ENCODE measurements around the gene DHX8. TPM values are rescaled to one million over a fixed set of nuclear protein-coding genes. Genes with fewer than 3 reads are reported as not detected.

DHX8 gene
- total RNA-seq, 1 donor from 2014 or later, result 63.4 TPM

DNA sequence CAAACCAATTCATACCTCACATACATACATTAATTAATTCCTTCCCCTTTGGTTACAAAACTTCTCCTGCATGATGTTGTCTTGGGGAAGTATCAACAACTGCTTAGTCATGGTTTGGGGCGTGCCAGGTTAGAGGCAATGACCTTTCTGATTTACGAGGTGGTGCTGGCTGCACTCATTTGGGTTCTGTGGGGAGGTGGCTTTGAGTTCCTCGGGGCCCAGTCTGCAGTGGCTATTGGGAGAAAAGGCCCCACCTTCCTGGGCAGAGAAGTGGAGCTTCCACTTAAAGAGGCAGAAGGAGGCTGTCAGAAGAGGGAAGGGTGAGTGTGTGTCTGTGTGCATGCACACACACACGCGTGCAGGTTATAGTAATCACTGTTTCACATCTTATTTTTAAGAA is 72.5 kb downstream of the DHX8 start:
- DNase-seq (no peak), ATAC-seq (ENCODE audit: low read depth) (no peak)
- TF ChIP-seq, protein P1, sequence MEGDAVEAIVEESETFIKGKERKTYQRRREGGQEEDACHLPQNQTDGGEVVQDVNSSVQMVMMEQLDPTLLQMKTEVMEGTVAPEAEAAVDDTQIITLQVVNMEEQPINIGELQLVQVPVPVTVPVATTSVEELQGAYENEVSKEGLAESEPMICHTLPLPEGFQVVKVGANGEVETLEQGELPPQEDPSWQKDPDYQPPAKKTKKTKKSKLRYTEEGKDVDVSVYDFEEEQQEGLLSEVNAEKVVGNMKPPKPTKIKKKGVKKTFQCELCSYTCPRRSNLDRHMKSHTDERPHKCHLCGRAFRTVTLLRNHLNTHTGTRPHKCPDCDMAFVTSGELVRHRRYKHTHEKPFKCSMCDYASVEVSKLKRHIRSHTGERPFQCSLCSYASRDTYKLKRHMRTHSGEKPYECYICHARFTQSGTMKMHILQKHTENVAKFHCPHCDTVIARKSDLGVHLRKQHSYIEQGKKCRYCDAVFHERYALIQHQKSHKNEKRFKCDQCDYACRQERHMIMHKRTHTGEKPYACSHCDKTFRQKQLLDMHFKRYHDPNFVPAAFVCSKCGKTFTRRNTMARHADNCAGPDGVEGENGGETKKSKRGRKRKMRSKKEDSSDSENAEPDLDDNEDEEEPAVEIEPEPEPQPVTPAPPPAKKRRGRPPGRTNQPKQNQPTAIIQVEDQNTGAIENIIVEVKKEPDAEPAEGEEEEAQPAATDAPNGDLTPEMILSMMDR (IDR thresholded peaks at IDR 0.05), result no peak
- ChIA-PET POLR2A (no interaction called here), CTCF (interaction anchor here (0.6 kb wide), 1 partner anchor 210 kb away, joined by 3 read pairs; no protein-coding TSS in a partner anchor)
- H3K36me3 Mint-ChIP-seq (ENCODE audit: low read depth), result no peaks in the 10 kb centered on the region
- intact Hi-C loops (cut with micrococcal nuclease), result no loop called here
- peaks cover 38% of the 10 kb centered on the region for H3K27me3 Mint-ChIP-seq
- H3K4me3 Mint-ChIP-seq, result no peak overlapping the region
- H3K9me3 Mint-ChIP-seq, result no peaks in the 10 kb centered on the region
- H3K4me1 Mint-ChIP-seq, result no peaks in the 10 kb centered on the region
- no peak overlapping the region for H3K27ac Mint-ChIP-seq

DNA sequence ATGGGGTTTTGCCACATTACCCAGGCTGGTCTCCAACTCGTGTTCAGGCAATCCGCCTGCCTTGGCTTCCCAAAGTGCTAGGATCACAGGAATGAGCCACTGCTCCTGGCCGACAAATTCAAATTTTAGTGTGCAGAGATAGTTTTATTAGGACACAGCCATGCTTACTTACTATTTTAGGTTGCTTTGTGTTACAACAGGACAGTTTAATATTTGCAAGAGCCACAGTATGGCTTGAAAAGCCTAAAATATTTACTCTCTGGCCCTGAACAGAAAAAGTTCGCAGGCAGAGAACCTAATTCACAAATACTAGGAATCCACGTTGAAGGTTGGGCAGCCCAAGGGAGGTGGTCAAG is 75.0 kb downstream of the DHX8 start:
- no peaks in the 10 kb centered on the region for H3K9me3 Mint-ChIP-seq
- H3K4me1 Mint-ChIP-seq, result no peaks in the 10 kb centered on the region
- ChIA-PET CTCF (interaction anchor here (1.3 kb wide), 1 partner anchor 18 kb away, joined by 4 read pairs; no protein-coding TSS in a partner anchor), POLR2A (no interaction called here)
- TF ChIP-seq, protein P1 (IDR thresholded peaks at IDR 0.05), result no peak
- no peak overlapping the region for H3K4me3 Mint-ChIP-seq
- H3K27ac Mint-ChIP-seq, result no peak overlapping the region
- no peak for DNase-seq
- H3K27me3 Mint-ChIP-seq, result peaks cover 48% of the 10 kb centered on the region
- no peaks in the 10 kb centered on the region for H3K36me3 Mint-ChIP-seq (ENCODE audit: low read depth)
- no peak for ATAC-seq (ENCODE audit: low read depth)
- intact Hi-C loops (cut with micrococcal nuclease), result no loop called here

DNA sequence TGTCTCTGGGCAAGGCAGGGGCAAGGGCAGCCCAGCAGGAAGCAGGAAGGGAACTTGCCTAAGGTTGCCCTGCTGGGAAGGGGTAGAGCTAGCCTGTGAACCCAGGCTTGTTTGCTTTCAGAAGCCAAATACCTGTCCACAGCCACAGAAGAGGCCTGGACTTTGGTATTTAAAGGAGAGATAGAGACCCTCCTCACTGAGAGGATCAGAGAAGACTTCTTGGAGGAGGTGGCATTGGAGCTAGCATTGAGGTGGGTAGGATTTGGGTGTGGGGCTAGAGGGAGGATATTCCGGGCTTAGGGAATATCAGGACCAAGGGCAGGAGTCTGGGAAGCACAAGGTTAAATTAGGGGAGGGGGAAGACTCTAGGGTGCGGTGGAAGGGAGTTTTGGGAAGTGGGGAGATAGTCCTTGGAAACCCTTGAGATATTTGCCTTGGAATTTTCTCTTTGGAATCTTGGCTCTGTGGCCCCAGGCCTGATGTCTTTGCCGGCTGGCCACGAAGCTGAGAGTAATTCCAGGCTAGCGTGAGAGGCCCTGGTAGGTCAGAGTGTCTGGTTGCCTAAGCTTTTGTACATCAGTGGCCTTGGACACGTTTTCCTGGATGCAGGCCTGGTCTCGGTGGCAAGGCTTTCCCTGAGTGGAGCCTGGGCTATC is 75.5 kb downstream of the DHX8 start:
- no peak for ATAC-seq (ENCODE audit: low read depth)
- no peak overlapping the region for H3K27ac Mint-ChIP-seq
- intact Hi-C loops (cut with micrococcal nuclease), result no loop called here

DNA sequence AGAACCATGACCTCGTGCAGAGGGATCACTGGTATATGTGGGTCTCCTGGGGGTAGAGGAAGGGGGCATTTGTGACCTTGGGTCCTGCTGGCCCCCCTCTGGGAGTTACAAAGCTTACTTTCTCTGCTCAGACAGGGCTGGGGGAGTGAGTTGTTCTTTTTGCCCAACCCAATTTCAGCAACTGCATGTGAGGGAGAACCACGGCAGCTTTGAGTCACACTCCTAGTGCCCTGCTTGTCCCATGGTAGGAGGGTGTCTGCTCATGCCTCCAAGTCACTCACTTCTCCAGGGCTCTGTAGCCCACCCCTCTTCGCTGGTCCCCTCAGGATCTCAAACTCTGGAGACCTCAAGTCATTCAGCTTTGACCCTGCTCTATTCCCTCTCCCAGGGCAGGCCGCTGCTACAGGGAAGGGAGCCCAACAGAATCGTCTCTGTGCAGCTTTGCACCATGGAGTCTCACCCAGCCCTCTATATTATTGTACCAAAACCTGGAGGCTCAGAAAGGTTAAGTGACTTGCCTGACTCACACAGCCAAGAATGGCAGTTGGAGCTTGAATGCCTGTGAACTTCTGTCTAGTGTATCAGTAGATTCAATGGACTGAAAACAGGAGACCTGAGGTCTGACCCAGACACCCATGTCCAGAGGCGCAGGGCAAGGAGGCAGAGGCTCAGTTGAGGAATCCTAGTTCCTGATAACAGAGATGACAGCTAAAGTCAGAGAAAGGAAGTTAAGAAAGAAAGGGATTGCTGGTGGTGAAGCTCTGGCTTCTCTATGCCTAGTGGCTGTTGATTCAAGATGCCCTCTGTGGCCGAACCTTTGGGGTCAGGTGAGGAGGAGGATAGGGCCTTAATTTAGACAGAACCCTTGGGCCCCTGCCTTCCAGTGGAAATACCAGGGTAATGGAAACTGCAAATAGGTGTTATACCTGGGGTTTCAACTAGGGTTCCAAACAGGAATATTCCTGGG is 77.0 kb downstream of the DHX8 start:
- TF ChIP-seq, protein P1 (IDR thresholded peaks at IDR 0.05), result no peak
- no peak for DNase-seq
- no peaks in the 10 kb centered on the region for H3K9me3 Mint-ChIP-seq
- H3K27me3 Mint-ChIP-seq, result peaks cover 47% of the 10 kb centered on the region
- no peaks in the 10 kb centered on the region for H3K36me3 Mint-ChIP-seq (ENCODE audit: low read depth)
- no peak overlapping the region for H3K27ac Mint-ChIP-seq
- CTCF ChIA-PET, result no interaction called here
- intact Hi-C loops (cut with micrococcal nuclease), result no loop called here
- no peak overlapping the region for H3K4me3 Mint-ChIP-seq
- ATAC-seq (ENCODE audit: low read depth), result no peak
- POLR2A ChIA-PET, result interaction anchor here (0.6 kb wide), 1 partner anchor 202 kb away, joined by 3 read pairs; no protein-coding TSS in a partner anchor
- H3K4me1 Mint-ChIP-seq, result no peaks in the 10 kb centered on the region

More for the DNA sequence above, 75.5 kb downstream of the DHX8 start:
- no peaks in the 10 kb centered on the region for H3K9me3 Mint-ChIP-seq
- DNase-seq, result no peak
- H3K4me1 Mint-ChIP-seq, result no peaks in the 10 kb centered on the region
- POLR2A ChIA-PET, result no interaction called here
- no peak overlapping the region for H3K4me3 Mint-ChIP-seq
- CTCF ChIA-PET, result interaction anchor here (1.3 kb wide), 1 partner anchor 17 kb away, joined by 4 read pairs; no protein-coding TSS in a partner anchor
- H3K27me3 Mint-ChIP-seq, result peaks cover 47% of the 10 kb centered on the region
- H3K36me3 Mint-ChIP-seq (ENCODE audit: low read depth), result no peaks in the 10 kb centered on the region
- TF ChIP-seq, protein P1 (IDR thresholded peaks at IDR 0.05), result no peak

Measured in activated B cell treated with CpG ODN at 0.5 μM for 24 hours (primary cell).